ENCODE data around the gene SMYD3.

Gene SMYD3

GRCh38 chr1:246420300-246420699, 86.8 kb downstream of the SMYD3 start:
- ChIA-PET POLR2A (no interaction called here), CTCF (no interaction called here)
- H3K27ac ChIP-seq (ENCODE audit: extremely low read depth, low read depth, low read length), result no peak overlapping the region
- H3K4me1 ChIP-seq (ENCODE audit: control insufficient read depth, insufficient read depth, low read length), result no peaks in the 10 kb centered on the region
- H3K4me3 ChIP-seq (ENCODE audit: low read depth, low read length), result no peak overlapping the region
- H3K36me3 ChIP-seq (ENCODE audit: control insufficient read depth in 2 of 2, insufficient read depth in 1 of 2, low read length in 2 of 2), result no peaks in the 10 kb centered on the region
- TF ChIP-seq ZSCAN4 (tag by site-specific recombination; IDR thresholded peaks at IDR 0.05) (no peak), ZFP41 (tag by site-specific recombination; IDR thresholded peaks at IDR 0.05; ENCODE audit: borderline replicate concordance) (no peak)
- TF ChIP-seq, protein P1, sequence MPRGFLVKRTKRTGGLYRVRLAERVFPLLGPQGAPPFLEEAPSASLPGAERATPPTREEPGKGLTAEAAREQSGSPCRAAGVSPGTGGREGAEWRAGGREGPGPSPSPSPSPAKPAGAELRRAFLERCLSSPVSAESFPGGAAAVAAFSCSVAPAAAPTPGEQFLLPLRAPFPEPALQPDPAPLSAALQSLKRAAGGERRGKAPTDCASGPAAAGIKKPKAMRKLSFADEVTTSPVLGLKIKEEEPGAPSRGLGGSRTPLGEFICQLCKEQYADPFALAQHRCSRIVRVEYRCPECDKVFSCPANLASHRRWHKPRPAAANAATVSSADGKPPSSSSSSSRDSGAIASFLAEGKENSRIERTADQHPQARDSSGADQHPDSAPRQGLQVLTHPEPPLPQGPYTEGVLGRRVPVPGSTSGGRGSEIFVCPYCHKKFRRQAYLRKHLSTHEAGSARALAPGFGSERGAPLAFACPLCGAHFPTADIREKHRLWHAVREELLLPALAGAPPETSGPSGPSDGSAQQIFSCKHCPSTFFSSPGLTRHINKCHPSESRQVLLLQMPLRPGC (tag by site-specific recombination; IDR thresholded peaks at IDR 0.05), result no peak
- TF ChIP-seq, protein P2, sequence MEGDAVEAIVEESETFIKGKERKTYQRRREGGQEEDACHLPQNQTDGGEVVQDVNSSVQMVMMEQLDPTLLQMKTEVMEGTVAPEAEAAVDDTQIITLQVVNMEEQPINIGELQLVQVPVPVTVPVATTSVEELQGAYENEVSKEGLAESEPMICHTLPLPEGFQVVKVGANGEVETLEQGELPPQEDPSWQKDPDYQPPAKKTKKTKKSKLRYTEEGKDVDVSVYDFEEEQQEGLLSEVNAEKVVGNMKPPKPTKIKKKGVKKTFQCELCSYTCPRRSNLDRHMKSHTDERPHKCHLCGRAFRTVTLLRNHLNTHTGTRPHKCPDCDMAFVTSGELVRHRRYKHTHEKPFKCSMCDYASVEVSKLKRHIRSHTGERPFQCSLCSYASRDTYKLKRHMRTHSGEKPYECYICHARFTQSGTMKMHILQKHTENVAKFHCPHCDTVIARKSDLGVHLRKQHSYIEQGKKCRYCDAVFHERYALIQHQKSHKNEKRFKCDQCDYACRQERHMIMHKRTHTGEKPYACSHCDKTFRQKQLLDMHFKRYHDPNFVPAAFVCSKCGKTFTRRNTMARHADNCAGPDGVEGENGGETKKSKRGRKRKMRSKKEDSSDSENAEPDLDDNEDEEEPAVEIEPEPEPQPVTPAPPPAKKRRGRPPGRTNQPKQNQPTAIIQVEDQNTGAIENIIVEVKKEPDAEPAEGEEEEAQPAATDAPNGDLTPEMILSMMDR (tag by site-specific recombination; IDR thresholded peaks at IDR 0.05), result no peak
- H3K9me3 ChIP-seq (ENCODE audit: control insufficient read depth, insufficient read depth, low read depth, low read length), result no peaks in the 10 kb centered on the region

GRCh38 chr1:246418565-246419312, 88.3 kb downstream of the SMYD3 start:
- POLR2A ChIA-PET, result no interaction called here
- no peak overlapping the region for H3K27ac ChIP-seq (ENCODE audit: extremely low read depth, low read depth, low read length)
- H3K36me3 ChIP-seq (ENCODE audit: control insufficient read depth in 2 of 2, insufficient read depth in 1 of 2, low read length in 2 of 2), result no peaks in the 10 kb centered on the region
- CTCF ChIA-PET, result no interaction called here
- no peaks in the 10 kb centered on the region for H3K9me3 ChIP-seq (ENCODE audit: control insufficient read depth, insufficient read depth, low read depth, low read length)
- no peak overlapping the region for H3K4me3 ChIP-seq (ENCODE audit: low read depth, low read length)
- no peaks in the 10 kb centered on the region for H3K4me1 ChIP-seq (ENCODE audit: control insufficient read depth, insufficient read depth, low read length)
- no peak for TF ChIP-seq MYNN (tag by site-specific recombination; IDR thresholded peaks at IDR 0.05; ENCODE audit: borderline replicate concordance)

DNA sequence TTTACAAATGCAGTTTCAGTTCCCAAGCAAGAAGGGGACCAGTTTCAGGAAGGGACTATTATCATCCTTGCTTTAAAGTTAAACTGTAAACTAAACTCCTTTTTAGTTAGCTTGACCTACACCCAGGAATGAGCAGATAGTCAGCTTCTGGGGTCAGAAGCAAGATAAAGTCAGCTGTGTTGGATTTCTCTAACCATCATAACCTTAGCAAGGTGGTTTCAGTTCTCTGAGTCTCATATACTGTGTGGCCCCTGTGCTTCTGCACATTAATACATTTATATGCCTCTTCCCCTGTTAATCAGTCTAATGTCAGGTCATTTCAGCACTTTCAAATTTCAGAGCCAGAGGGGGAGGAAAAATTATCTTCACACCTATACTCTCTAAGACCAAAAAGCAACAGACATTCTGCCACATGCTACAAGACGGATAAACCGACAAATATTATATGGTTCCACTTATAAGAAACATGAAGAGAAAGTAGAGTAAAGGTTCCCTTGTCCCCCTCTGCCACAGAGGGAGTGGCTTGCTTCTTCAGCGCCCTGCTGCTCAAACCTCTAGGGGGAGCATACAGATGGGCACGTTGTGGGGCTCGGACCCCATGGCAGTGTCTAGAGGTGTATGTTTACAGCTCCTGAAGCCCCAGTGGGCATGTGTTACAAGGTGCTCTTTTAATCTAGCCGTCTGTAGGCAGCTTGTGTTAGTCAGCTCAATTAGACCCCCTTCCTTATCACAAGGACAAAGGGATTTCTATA, 89.1 kb downstream of the SMYD3 start:
- POLR2A ChIA-PET, result no interaction called here
- Histone ChIP-seq H3K36me3 (ENCODE audit: control insufficient read depth in 2 of 2, insufficient read depth in 1 of 2, low read length in 2 of 2) (no peaks in the 10 kb centered on the region), H3K9me3 (ENCODE audit: control insufficient read depth, insufficient read depth, low read depth, low read length) (no peaks in the 10 kb centered on the region), H3K27ac (ENCODE audit: extremely low read depth, low read depth, low read length) (no peak overlapping the region), H3K4me1 (ENCODE audit: control insufficient read depth, insufficient read depth, low read length) (no peaks in the 10 kb centered on the region), H3K4me3 (ENCODE audit: low read depth, low read length) (no peak overlapping the region)
- no peak for TF ChIP-seq ZNF423 (tag by site-specific recombination; IDR thresholded peaks at IDR 0.05)
- no peak for TF ChIP-seq GLIS2 (tag by site-specific recombination; IDR thresholded peaks at IDR 0.05)
- TF ChIP-seq HOXC10 (CRISPR knock-in tag; IDR thresholded peaks at IDR 0.05), result no peak
- TF ChIP-seq ZNF555 (tag by site-specific recombination; conservative IDR thresholded peaks at IDR 0.05), result no peak
- TF ChIP-seq KLF9 (tag by site-specific recombination; IDR thresholded peaks at IDR 0.05; ENCODE audit: low read depth), result no peak
- TF ChIP-seq ZSCAN4 (tag by site-specific recombination; IDR thresholded peaks at IDR 0.05), result no peak
- no peak for TF ChIP-seq ZBTB17 (tag by site-specific recombination; IDR thresholded peaks at IDR 0.05)
- no peak for TF ChIP-seq ZNF561 (tag by site-specific recombination; IDR thresholded peaks at IDR 0.05; ENCODE audit: borderline replicate concordance)
- TF ChIP-seq TSHZ1 (tag by site-specific recombination; IDR thresholded peaks at IDR 0.05; ENCODE audit: borderline replicate concordance), result no peak
- no peak for TF ChIP-seq ZNF707 (tag by site-specific recombination; IDR thresholded peaks at IDR 0.05)
- CTCF ChIA-PET, result interaction anchor here (0.6 kb wide), 1 partner anchor 1265 kb away, joined by 3 read pairs; no protein-coding TSS in a partner anchor
